SK-MEL-5 (cell line): ENCODE measurements around the gene RINT1. TPM values are rescaled to one million over a fixed set of nuclear protein-coding genes. Genes with fewer than 3 reads are reported as not detected.
"Not testable (repeated sequence)": the region's sequence is repeated elsewhere in the genome, so short reads cannot be mapped to it uniquely, and the experiment has no call there.

Experiments used
- DNase-seq: peaks from one replicate; pipeline ENCODE4 v3.0.0-alpha.2; 2016; ENCODE audit warnings: low read depth, low spot score
- in situ Hi-C: cut with HindIII; loops from 2 replicates; pipeline ENCODE4 v1.10.0; 2016; ENCODE audit warnings: low sequenced_read_pairs, high pct_unique_total_duplicates, low pct_unique_long_range_greater_than_20kb
- polyA plus RNA-seq, 2 experiments: library from polyadenylated mRNA; depleted of rRNA; stranded (reverse); fragments of >200 nt; gene quantifications; 2 replicates each; pipeline ENCODE4 v1.2.3, GENCODE V29; 2015
- total RNA-seq: library from RNA; depleted of rRNA; stranded (reverse); fragments of >200 nt; shearing (Covaris generic); gene quantifications from 2 replicates; pipeline ENCODE4 v1.2.3, GENCODE V29; 2014; rRNA removed

Gene RINT1
- total RNA-seq: 9.9 and 10.8 TPM in 2 replicates
- polyA plus RNA-seq (2015; cell fraction: cytosol; rRNA removed): 18.7 and 24.5 TPM in 2 replicates
- polyA plus RNA-seq (2015; cell fraction: nucleus; rRNA removed): 74.8 and 78.9 TPM in 2 replicates

- DNase-seq: peak; percentile 94
- in situ Hi-C loops: no loop called here
Measured at GRCh38 chr7:105531792-105532671, at the start of gene RINT1. RINT1 (plus strand) TSS chr7:105532201; CDS start chr7:105532316, 115 bp downstream.

GRCh38 chr7:105487579-105488571, 44.1 kb upstream of the RINT1 start:
- in situ Hi-C loops: no loop called here
- peak; percentile 43 for DNase-seq

GRCh38 chr7:105489409-105489808, 42.6 kb upstream of the RINT1 start:
- in situ Hi-C loops: no loop called here
- no peak for DNase-seq

GRCh38 chr7:105493196-105493922, 38.6 kb upstream of the RINT1 start:
- in situ Hi-C loops: no loop called here
- no peak for DNase-seq

GRCh38 chr7:105493923-105494315, 38.1 kb upstream of the RINT1 start:
- DNase-seq: no peak
- in situ Hi-C loops: no loop called here

GRCh38 chr7:105496521-105496920, 35.5 kb upstream of the RINT1 start:
- in situ Hi-C loops: no loop called here
- DNase-seq: no peak

GRCh38 chr7:105497016-105497415, 35.0 kb upstream of the RINT1 start:
- in situ Hi-C loops: no loop called here
- no peak for DNase-seq

- in situ Hi-C loops: no loop called here
- DNase-seq: no peak
Measured at GRCh38 chr7:105502173-105502572, 29.8 kb upstream of the RINT1 start.

GRCh38 chr7:105512415-105512814, 19.6 kb upstream of the RINT1 start:
- DNase-seq: no peak
- in situ Hi-C loops: no loop called here

- DNase-seq: no peak
- in situ Hi-C loops: no loop called here
Measured at GRCh38 chr7:105512926-105513526, 19.0 kb upstream of the RINT1 start.

- in situ Hi-C loops, DNase-seq: not testable (repeated sequence)
Measured at GRCh38 chr7:105515610-105516009, 16.4 kb upstream of the RINT1 start.

GRCh38 chr7:105519353-105519752, 12.6 kb upstream of the RINT1 start:
- DNase-seq: no peak
- in situ Hi-C loops: no loop called here

- in situ Hi-C loops, DNase-seq: not testable (repeated sequence)
Measured at GRCh38 chr7:105520620-105521019, 11.4 kb upstream of the RINT1 start.

- in situ Hi-C loops: no loop called here
Measured at GRCh38 chr7:105521027-105521716, 10.8 kb upstream of the RINT1 start.

GRCh38 chr7:105521717-105522463, 10.1 kb upstream of the RINT1 start, which contains the start of gene PUS7:
PUS7 (minus strand) TSS chr7:105522271; CDS start chr7:105508512, 13,759 bp downstream.
- in situ Hi-C loops: no loop called here

More at GRCh38 chr7:105521027-105521716, 10.8 kb upstream of the RINT1 start:
- DNase-seq: peak; percentile 57

GRCh38 chr7:105524423-105524822, 7.6 kb upstream of the RINT1 start:
- in situ Hi-C loops, DNase-seq: not testable (repeated sequence)

More at GRCh38 chr7:105521717-105522463, 10.1 kb upstream of the RINT1 start, which contains the start of gene PUS7:
- DNase-seq: peak; percentile 92
